ENCODE measurements around the gene PTPN2. TPM values are rescaled to one million over a fixed set of nuclear protein-coding genes. Genes with fewer than 3 reads are reported as not detected.

PTPN2 gene
- total and polyA plus RNA-seq, 2 donors (not counting 1 experiment from before 2014, with no cell fraction given): 41.2 to 75.5 TPM

DNA sequence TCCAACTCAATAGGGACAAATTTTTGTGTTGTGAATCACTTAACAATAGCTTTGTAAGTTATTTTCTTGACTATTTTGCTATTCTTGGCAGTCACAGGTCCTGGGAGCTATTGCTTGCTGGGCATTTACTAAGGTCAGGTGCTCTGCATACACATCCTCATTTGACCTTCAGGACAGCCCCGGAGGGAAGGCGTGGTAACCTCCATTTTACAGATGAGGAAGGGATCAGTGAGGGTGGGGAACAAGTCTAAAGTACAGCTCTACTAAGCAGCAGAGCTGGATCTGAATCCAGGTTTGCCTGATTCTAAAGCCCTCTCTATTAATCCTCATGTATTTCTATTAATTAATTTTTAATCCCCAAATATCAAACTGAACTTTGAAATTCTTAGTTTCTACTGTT lies 58.8 kb downstream of the PTPN2 start:
- Histone ChIP-seq H4K20me1 (ENCODE audit: control insufficient read depth, insufficient read depth, low read length, poor library complexity, severe bottlenecking) (no peaks in the 10 kb centered on the region), H3K4me2 (replicated peaks; ENCODE audit: low read depth, low read length, poor library complexity, severe bottlenecking) (no peak overlapping the region), H3K4me3 (ENCODE audit: control extremely low read depth in 1 of 5, extremely low read depth in 1 of 5, insufficient read depth in 1 of 5, low read depth in 2 of 5, low read length in 4 of 5) (no peak overlapping the region), H3K9ac (ENCODE audit: low read length) (no peak overlapping the region), H3K27me3 (replicated peaks in 1 of 4; ENCODE audit: control extremely low read depth in 1 of 4, control insufficient read depth in 3 of 4, insufficient read depth in 4 of 4, low read length in 3 of 4) (no peaks in the 10 kb centered on the region), H3K4me1 (ENCODE audit: control insufficient read depth in 2 of 2, insufficient read depth in 2 of 2, low read length in 2 of 2) (no peaks in the 10 kb centered on the region), H3K9me3 (ENCODE audit: control extremely low read depth in 1 of 3, control insufficient read depth in 2 of 3, insufficient read depth in 1 of 3, low read length in 2 of 3) (peaks cover 0 to 13% (median 9%) of the 10 kb centered on the region in 3 donors), H3K36me3 (replicated peaks in 1 of 2; ENCODE audit: control extremely low read depth in 1 of 2, control insufficient read depth in 1 of 2, extremely low read depth in 1 of 2, insufficient read depth in 2 of 2, low read length in 1 of 2) (peaks cover 0 to 67% of the 10 kb centered on the region in 2 experiments), H2AFZ (ENCODE audit: insufficient read depth, low read depth, low read length, poor library complexity, severe bottlenecking) (no peak overlapping the region), H3K79me2 (ENCODE audit: control insufficient read depth, insufficient read depth, low read length) (peaks cover 21% of the 10 kb centered on the region), H3K27ac (ENCODE audit: low read length in 2 of 2) (no peak overlapping the region)
- DNase-seq (no peak), ATAC-seq (ENCODE audit: low read depth) (no peak)
- no peaks in the 10 kb centered on the region for H3K4me1 Mint-ChIP-seq
- intact Hi-C loops (cut with micrococcal nuclease): loop anchor here (5.0 kb wide), 1 partner anchor 37 kb away; no protein-coding TSS in a partner anchor
- no peak overlapping the region for H3K4me3 Mint-ChIP-seq
- H3K9me3 Mint-ChIP-seq (ENCODE audit: insufficient read depth): no peaks in the 10 kb centered on the region
- no CpG with 5 or more reads among the region's 2 CpGs for WGBS (ENCODE audit: insufficient coverage)
- H3K27me3 Mint-ChIP-seq: no peaks in the 10 kb centered on the region
- TF ChIP-seq, protein P1, sequence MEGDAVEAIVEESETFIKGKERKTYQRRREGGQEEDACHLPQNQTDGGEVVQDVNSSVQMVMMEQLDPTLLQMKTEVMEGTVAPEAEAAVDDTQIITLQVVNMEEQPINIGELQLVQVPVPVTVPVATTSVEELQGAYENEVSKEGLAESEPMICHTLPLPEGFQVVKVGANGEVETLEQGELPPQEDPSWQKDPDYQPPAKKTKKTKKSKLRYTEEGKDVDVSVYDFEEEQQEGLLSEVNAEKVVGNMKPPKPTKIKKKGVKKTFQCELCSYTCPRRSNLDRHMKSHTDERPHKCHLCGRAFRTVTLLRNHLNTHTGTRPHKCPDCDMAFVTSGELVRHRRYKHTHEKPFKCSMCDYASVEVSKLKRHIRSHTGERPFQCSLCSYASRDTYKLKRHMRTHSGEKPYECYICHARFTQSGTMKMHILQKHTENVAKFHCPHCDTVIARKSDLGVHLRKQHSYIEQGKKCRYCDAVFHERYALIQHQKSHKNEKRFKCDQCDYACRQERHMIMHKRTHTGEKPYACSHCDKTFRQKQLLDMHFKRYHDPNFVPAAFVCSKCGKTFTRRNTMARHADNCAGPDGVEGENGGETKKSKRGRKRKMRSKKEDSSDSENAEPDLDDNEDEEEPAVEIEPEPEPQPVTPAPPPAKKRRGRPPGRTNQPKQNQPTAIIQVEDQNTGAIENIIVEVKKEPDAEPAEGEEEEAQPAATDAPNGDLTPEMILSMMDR (IDR thresholded peaks at IDR 0.05): no peak
- POLR2A ChIA-PET: no interaction called here
- no peak overlapping the region for H3K27ac Mint-ChIP-seq
- CTCF ChIA-PET: interaction anchor here (1.2 kb wide), 1 partner anchor 10 kb away, joined by 3 read pairs; no protein-coding TSS in a partner anchor

DNA sequence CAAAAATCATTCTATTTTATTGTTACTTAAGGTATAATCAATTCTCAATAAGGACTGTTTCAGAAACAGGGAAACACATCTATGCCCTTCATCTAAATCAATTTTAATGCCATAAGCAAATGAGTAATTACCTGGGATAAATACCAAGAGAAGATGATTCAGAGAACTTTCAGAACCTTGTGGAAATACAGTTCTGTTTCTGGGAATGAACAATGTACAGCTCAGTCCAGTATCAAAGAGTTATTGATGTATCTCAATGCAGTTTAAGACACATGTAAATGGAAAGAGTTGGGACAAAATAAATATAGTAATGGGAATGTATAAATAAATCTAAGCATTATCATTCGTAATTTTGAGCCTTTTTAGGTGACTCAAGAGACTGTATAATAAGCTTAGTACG lies 60.1 kb downstream of the PTPN2 start:
- Histone ChIP-seq H3K27ac (ENCODE audit: low read length in 2 of 2) (no peak overlapping the region), H3K4me1 (ENCODE audit: control insufficient read depth in 2 of 2, insufficient read depth in 2 of 2, low read length in 2 of 2) (no peaks in the 10 kb centered on the region), H4K20me1 (ENCODE audit: control insufficient read depth, insufficient read depth, low read length, poor library complexity, severe bottlenecking) (no peaks in the 10 kb centered on the region), H2AFZ (ENCODE audit: insufficient read depth, low read depth, low read length, poor library complexity, severe bottlenecking) (no peak overlapping the region), H3K4me3 (ENCODE audit: control extremely low read depth in 1 of 5, extremely low read depth in 1 of 5, insufficient read depth in 1 of 5, low read depth in 2 of 5, low read length in 4 of 5) (no peak overlapping the region), H3K79me2 (ENCODE audit: control insufficient read depth, insufficient read depth, low read length) (peaks cover 16% of the 10 kb centered on the region), H3K36me3 (replicated peaks in 1 of 2; ENCODE audit: control extremely low read depth in 1 of 2, control insufficient read depth in 1 of 2, extremely low read depth in 1 of 2, insufficient read depth in 2 of 2, low read length in 1 of 2) (peaks cover 0 to 58% of the 10 kb centered on the region in 2 experiments), H3K9ac (ENCODE audit: low read length) (no peak overlapping the region), H3K27me3 (replicated peaks in 1 of 4; ENCODE audit: control extremely low read depth in 1 of 4, control insufficient read depth in 3 of 4, insufficient read depth in 4 of 4, low read length in 3 of 4) (no peaks in the 10 kb centered on the region), H3K4me2 (replicated peaks; ENCODE audit: low read depth, low read length, poor library complexity, severe bottlenecking) (no peak overlapping the region), H3K9me3 (ENCODE audit: control extremely low read depth in 1 of 3, control insufficient read depth in 2 of 3, insufficient read depth in 1 of 3, low read length in 2 of 3) (peaks cover 0 to 10% (median 9%) of the 10 kb centered on the region in 3 donors)
- TF ChIP-seq, protein P1 (IDR thresholded peaks at IDR 0.05): no peak
- TF ChIP-seq EZH2 (IDR thresholded peaks at IDR 0.05; ENCODE audit: borderline replicate concordance, insufficient read depth, low read depth, low read length, poor library complexity, severe bottlenecking): no peak
- intact Hi-C loops (cut with micrococcal nuclease): no loop called here
- H3K27ac Mint-ChIP-seq: no peak overlapping the region
- ChIA-PET CTCF (no interaction called here), POLR2A (no interaction called here)
- 100% methylated on average over 1 of the region's 2 CpGs for WGBS (ENCODE audit: insufficient coverage)
- no peaks in the 10 kb centered on the region for H3K4me1 Mint-ChIP-seq
- H3K4me3 Mint-ChIP-seq: no peak overlapping the region
- DNase-seq: no peak
- no peak for ATAC-seq (ENCODE audit: low read depth)
- H3K27me3 Mint-ChIP-seq: no peaks in the 10 kb centered on the region
- H3K9me3 Mint-ChIP-seq (ENCODE audit: insufficient read depth): no peaks in the 10 kb centered on the region

Data from B cell (primary cell).